Sigmoid colon (tissue), 7 donors: ENCODE measurements around the gene ARF3. TPM values are rescaled to one million over a fixed set of nuclear protein-coding genes. Genes with fewer than 3 reads are reported as not detected.
A peak's percentile ranks its signal among the peaks of the same experiment; 100 is the strongest.

Experiments
- DNase-seq: peaks from one replicate; pipeline ENCODE4 v3.0.0-alpha.2; 2019
- H3K27ac ChIP-seq, 4 donors: fragments of 200-600 bp; sonication (generic); one replicate each; pipeline ENCODE4 v1.5.1; 2016 to 2019; ENCODE audit warnings: mild to moderate bottlenecking in 1 of 4
- H3K27me3 ChIP-seq, 3 donors: fragments of 200-600 bp; sonication (generic); one replicate each; pipeline ENCODE4 v1.5.1; 2019; ENCODE audit warnings: mild to moderate bottlenecking in 1 of 3
- H3K36me3 ChIP-seq, 4 donors: fragments of 200-600 bp; sonication (generic); one replicate each; pipeline ENCODE4 v1.5.1; 2016 to 2019
- H3K4me1 ChIP-seq, 4 donors: fragments of 200-600 bp; sonication (generic); one replicate each; pipeline ENCODE4 v1.5.1; 2017 to 2019
- H3K4me3 ChIP-seq, 4 donors: fragments of 200-600 bp; sonication (generic); one replicate each; pipeline ENCODE4 v1.5.1; 2017 to 2019; ENCODE audit warnings: mild to moderate bottlenecking in 2 of 4, moderate library complexity in 1 of 4
- H3K9me3 ChIP-seq, 4 donors: fragments of 200-600 bp in 3 of 4; sonication (generic) in 3 of 4; one replicate each; pipeline versions ENCODE4 v1.5.1 to v1.6.1; 2013 to 2019
- EP300 ChIP-seq, 4 donors: sonication (generic); formaldehyde crosslinking; IDR thresholded peaks; one replicate each; pipeline ENCODE4 v1.6.1; 2017; ENCODE audit warnings: antibody characterized with exemption in 4 of 4
- POLR2A ChIP-seq, 2 donors: fragments of 450-650 bp; IDR thresholded peaks; one replicate each; pipeline ENCODE4 v1.6.1; 2016; ENCODE audit warnings: antibody characterized with exemption in 2 of 2, mild to moderate bottlenecking in 2 of 2, moderate library complexity in 2 of 2
- POLR2AphosphoS5 ChIP-seq, 4 donors: sonication (generic); formaldehyde crosslinking; IDR thresholded peaks; one replicate each; pipeline ENCODE4 v1.6.1; 2017; ENCODE audit warnings: antibody characterized with exemption in 4 of 4
- WGBS, 2 donors: extraction: QIAGEN DNeasy Blood & Tissue Kit; methylation state at CpG; one replicate each; pipeline ENCODE4 v1.1.7; 2013; 5-methylcytosine and 5-hydroxymethylcytosine counted together
- intact Hi-C: fragments of 100-400 bp; cut with DNase I; formaldehyde crosslinking; loops from one replicate; pipeline ENCODE4 v1.15.1; 2023
- polyA plus RNA-seq, 3 donors: library from polyadenylated mRNA; stranded (reverse); fragments of 200-250 nt; gene quantifications; one replicate each; pipeline ENCODE4 v1.2.3, GENCODE V29; 2013
- total RNA-seq, 4 donors: library from RNA; depleted of rRNA; stranded (reverse); fragments of >200 nt; gene quantifications; one replicate each; pipeline ENCODE4 v1.1.0, GENCODE V29; 2016
- TF ChIP-seq, protein P1 (sequence below), 4 experiments: fragments of 450-650 bp in 3 of 4; fragments of 200-600 bp in 1 of 4; IDR thresholded peaks; one replicate each; pipeline ENCODE4 v1.5.1; 2016 to 2019; ENCODE audit warnings: antibody characterized with exemption in 4 of 4, mild to moderate bottlenecking in 3 of 4, moderate library complexity in 2 of 4
- donor health status: healthy with polysubstance abuse.
- donor health status: Bipolar disorder and iron deficiency.
- donor health status: healthy.

Gene ARF3
- total and polyA plus RNA-seq, 7 donors: 37.9 to 161 (median 61.0) TPM

GRCh38 chr12:48927261-48927660 lies 30.0 kb downstream of the ARF3 start:
- H3K9me3 ChIP-seq: no peaks in the 10 kb centered on the region
- no peaks in the 10 kb centered on the region for H3K27me3 ChIP-seq
- H3K36me3 ChIP-seq: peaks cover 5 to 24% (median 10%) of the 10 kb centered on the region in 4 donors
- no peak for TF ChIP-seq EP300 (IDR thresholded peaks at IDR 0.05)
- TF ChIP-seq, protein P1, sequence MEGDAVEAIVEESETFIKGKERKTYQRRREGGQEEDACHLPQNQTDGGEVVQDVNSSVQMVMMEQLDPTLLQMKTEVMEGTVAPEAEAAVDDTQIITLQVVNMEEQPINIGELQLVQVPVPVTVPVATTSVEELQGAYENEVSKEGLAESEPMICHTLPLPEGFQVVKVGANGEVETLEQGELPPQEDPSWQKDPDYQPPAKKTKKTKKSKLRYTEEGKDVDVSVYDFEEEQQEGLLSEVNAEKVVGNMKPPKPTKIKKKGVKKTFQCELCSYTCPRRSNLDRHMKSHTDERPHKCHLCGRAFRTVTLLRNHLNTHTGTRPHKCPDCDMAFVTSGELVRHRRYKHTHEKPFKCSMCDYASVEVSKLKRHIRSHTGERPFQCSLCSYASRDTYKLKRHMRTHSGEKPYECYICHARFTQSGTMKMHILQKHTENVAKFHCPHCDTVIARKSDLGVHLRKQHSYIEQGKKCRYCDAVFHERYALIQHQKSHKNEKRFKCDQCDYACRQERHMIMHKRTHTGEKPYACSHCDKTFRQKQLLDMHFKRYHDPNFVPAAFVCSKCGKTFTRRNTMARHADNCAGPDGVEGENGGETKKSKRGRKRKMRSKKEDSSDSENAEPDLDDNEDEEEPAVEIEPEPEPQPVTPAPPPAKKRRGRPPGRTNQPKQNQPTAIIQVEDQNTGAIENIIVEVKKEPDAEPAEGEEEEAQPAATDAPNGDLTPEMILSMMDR (IDR thresholded peaks at IDR 0.05): no peak
- no peak for TF ChIP-seq POLR2AphosphoS5 (IDR thresholded peaks at IDR 0.05)
- TF ChIP-seq POLR2A (IDR thresholded peaks at IDR 0.05): no peak
- DNase-seq: no peak
- no peak overlapping the region for H3K27ac ChIP-seq
- peaks cover 0 to 14% (median 8%) of the 10 kb centered on the region in 4 donors for H3K4me1 ChIP-seq
- intact Hi-C loops: loop anchor here (5.0 kb wide), 1 partner anchor 55 kb away; no protein-coding TSS in a partner anchor
- WGBS, 2 donors: 84 to 89% methylated on average over 2 of the region's 2 CpGs
- no peak overlapping the region for H3K4me3 ChIP-seq

DNA sequence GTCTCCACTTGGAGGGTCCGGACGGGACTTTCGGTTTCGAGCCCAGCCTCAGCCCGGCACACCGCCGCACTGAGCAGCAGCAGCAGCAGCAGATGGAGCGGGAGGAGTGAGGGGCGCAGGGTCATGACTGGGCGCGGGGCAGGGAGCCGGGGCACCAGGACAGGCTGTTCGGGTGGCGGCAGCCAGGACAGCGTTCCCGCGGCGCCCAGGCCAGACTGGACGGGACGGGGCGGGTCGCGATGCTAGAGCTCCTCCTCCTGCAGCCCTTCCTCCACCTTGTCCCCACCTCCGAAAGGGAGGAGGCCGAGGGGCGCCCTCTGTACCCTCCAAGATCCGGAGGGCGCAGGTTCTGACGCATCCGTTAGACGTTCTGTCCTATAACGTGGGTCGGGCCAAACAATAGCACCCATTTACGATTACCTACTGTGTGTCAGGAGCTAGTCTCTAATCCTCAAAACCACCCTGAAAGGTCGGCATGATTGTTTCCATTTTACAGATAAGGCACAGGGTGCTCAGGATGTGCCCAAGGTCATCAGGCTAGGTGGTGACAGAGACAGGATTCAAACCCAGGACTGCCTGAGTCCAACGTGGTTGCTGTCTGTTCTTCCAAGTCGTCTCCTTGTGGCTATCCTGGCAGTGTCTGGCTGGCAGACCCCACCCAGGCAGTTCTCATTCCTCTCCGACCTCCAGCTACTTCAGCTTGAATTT lies 31.8 kb downstream of the ARF3 start, which contains the start of gene FKBP11:
FKBP11 (minus strand) TSS at position 189 of the 708 bp plus-strand sequence; CDS start at position 125, 64 bp downstream.
- intact Hi-C loops: loop anchor here (5.0 kb wide), 1 partner anchor 57 kb away; no protein-coding TSS in a partner anchor
- DNase-seq: peak; percentile 81
- TF ChIP-seq, protein P1 (IDR thresholded peaks at IDR 0.05): no peak
- TF ChIP-seq POLR2A (IDR thresholded peaks at IDR 0.05) (no peak), EP300 (IDR thresholded peaks at IDR 0.05) (no peak), POLR2AphosphoS5 (IDR thresholded peaks at IDR 0.05) (peak; percentile 29 to 73 (median 67))
- H3K4me1 ChIP-seq: peaks cover 0 to 14% (median 8%) of the 10 kb centered on the region in 4 donors
- H3K4me3 ChIP-seq: peak within 1 kb of the TSS; percentile 62 to 81 (median 78)
- peaks cover 0 to 9% (median 4%) of the 10 kb centered on the region in 4 donors for H3K36me3 ChIP-seq
- WGBS, 2 donors: 3 to 5% methylated on average over 38 of the region's 38 CpGs
- H3K27ac ChIP-seq: peak within 1 kb of the TSS in 3 of 4 donors; percentile 57 to 60 (median 58)
- no peaks in the 10 kb centered on the region for H3K27me3 ChIP-seq
- no peaks in the 10 kb centered on the region for H3K9me3 ChIP-seq

DNA sequence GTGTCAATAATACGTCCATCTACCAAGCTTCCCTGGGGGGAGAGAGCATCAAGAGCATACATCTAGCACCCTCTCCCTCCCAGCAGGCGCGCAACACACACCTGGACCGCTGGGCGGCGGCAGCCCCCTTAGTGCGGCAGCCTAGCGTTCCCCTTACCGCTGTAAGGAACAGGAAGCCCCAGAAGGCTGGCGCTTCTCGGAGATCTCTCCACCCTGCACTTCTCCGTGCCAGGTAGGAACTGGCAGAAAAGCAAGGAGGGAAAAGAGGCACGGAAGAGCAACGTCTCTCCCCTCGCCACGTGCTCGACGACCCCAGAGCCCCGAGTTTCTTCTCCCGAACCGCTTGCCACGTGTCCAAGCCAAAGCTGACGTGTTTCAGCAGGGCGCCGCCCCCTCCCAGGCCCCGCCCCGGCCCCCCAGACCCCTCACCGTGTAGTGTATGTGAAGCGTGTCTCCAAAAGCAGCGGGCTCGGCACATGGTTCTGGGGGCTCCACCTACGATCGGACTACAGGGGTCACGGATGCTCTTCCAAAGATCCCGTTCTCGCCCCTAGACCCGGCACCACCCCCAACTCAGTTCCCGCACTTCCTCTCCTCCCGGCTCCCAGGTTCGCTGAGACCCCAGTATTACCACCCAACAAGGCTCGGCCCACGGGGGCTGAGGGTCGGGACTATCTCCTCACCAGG lies 32.5 kb downstream of the ARF3 start:
- peak overlapping the region in 3 of 4 donors; percentile 57 to 60 (median 58) for H3K27ac ChIP-seq
- peak; percentile 77 for DNase-seq
- 1% methylated on average over 43 of the region's 43 CpGs for WGBS, 2 donors

DNA sequence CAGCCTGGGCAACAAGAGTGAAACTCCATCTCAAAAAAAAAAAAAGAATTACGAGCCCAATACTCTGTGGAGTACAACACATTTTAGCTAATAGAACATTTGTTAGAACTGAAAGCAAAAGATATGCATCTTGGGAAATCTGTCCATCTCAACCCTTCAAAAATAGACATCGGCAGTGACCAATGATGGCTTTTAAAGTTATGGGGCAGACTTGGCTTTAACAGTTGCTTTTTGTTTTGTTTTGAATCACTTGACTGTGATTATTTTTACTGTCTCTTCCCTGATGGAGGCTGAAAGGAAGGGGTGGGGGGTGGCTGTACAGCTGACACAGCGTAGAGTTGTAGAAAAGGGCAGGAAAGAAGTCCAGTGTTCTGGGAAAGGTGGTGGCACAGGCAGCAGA lies 34.2 kb downstream of the ARF3 start:
- TF ChIP-seq, protein P1 (IDR thresholded peaks at IDR 0.05): no peak
- no peak for TF ChIP-seq POLR2AphosphoS5 (IDR thresholded peaks at IDR 0.05)
- TF ChIP-seq EP300 (IDR thresholded peaks at IDR 0.05): no peak
- TF ChIP-seq POLR2A (IDR thresholded peaks at IDR 0.05): no peak
- 89 to 93% methylated on average over 3 of the region's 3 CpGs for WGBS, 2 donors
- Histone ChIP-seq H3K36me3 (no peaks in the 10 kb centered on the region), H3K27me3 (no peaks in the 10 kb centered on the region), H3K4me1 (peaks cover 0 to 14% (median 8%) of the 10 kb centered on the region in 4 donors), H3K27ac (no peak overlapping the region), H3K4me3 (no peak overlapping the region), H3K9me3 (no peaks in the 10 kb centered on the region)
- no peak for DNase-seq
- intact Hi-C loops: no loop called here

More for the DNA sequence above, 32.5 kb downstream of the ARF3 start:
- Histone ChIP-seq H3K9me3 (no peaks in the 10 kb centered on the region), H3K27me3 (no peaks in the 10 kb centered on the region), H3K4me1 (peaks cover 0 to 14% (median 8%) of the 10 kb centered on the region in 4 donors), H3K36me3 (peaks cover 0 to 4% (median under 1%) of the 10 kb centered on the region in 4 donors), H3K4me3 (peak overlapping the region; percentile 62 to 81 (median 78))
- intact Hi-C loops: loop anchor here (5.0 kb wide), 1 partner anchor 58 kb away; no protein-coding TSS in a partner anchor
- TF ChIP-seq EP300 (IDR thresholded peaks at IDR 0.05): no peak
- TF ChIP-seq, protein P1 (IDR thresholded peaks at IDR 0.05): peak; percentile 17 to 39 (median 32)
